ENCODE results near the gene STAT3. TPM values are rescaled to one million over a fixed set of nuclear protein-coding genes. Genes with fewer than 3 reads are reported as not detected.

The STAT3 gene
- total and polyA plus RNA-seq, 5 donors: 46.9 to 192 (median 102) TPM

GRCh38 chr17:42315402-42316156 lies 72.7 kb downstream of the STAT3 start:
- WGBS: 73% methylated on average over 10 of the region's 10 CpGs
- no peaks in the 10 kb centered on the region for H3K9me3 ChIP-seq (ENCODE audit: control insufficient read depth, low read length)
- ATAC-seq: no peak
- H3K4me3 ChIP-seq (ENCODE audit: low read length): no peak overlapping the region
- H3K27me3 ChIP-seq (ENCODE audit: control insufficient read depth, insufficient read depth): no peaks in the 10 kb centered on the region
- intact Hi-C loops (cut with DNase I): loop anchor here in 1 of 4 donors (5.0 kb wide), 1 partner anchor 87 kb away; no protein-coding TSS in a partner anchor
- DNase-seq: no peak
- H3K4me1 ChIP-seq (ENCODE audit: control insufficient read depth, insufficient read depth, low read length): peaks cover 3% of the 10 kb centered on the region
- H3K27ac ChIP-seq (ENCODE audit: low read length): no peak overlapping the region

GRCh38 chr17:42313773-42314566 lies 74.3 kb downstream of the STAT3 start:
- Histone ChIP-seq H3K4me3 (ENCODE audit: low read length) (no peak overlapping the region), H3K27ac (ENCODE audit: low read length) (peak overlapping the region; percentile 29), H3K27me3 (ENCODE audit: control insufficient read depth, insufficient read depth) (no peaks in the 10 kb centered on the region), H3K4me1 (ENCODE audit: control insufficient read depth, insufficient read depth, low read length) (peaks cover 3% of the 10 kb centered on the region), H3K9me3 (ENCODE audit: control insufficient read depth, low read length) (no peaks in the 10 kb centered on the region)
- intact Hi-C loops (cut with DNase I): loop anchor here in 1 of 4 donors (5.0 kb wide), 1 partner anchor 88 kb away; no protein-coding TSS in a partner anchor
- DNase-seq (no peak), ATAC-seq (peak in 1 of 2 donors; percentile 25)
- 75% methylated on average over 14 of the region's 14 CpGs for WGBS

- Histone ChIP-seq H3K9me3 (ENCODE audit: control insufficient read depth, low read length) (no peaks in the 10 kb centered on the region), H3K27me3 (ENCODE audit: control insufficient read depth, insufficient read depth) (no peaks in the 10 kb centered on the region), H3K4me1 (ENCODE audit: control insufficient read depth, insufficient read depth, low read length) (peaks cover 3% of the 10 kb centered on the region), H3K27ac (ENCODE audit: low read length) (no peak overlapping the region), H3K4me3 (ENCODE audit: low read length) (no peak overlapping the region)
- intact Hi-C loops (cut with DNase I): loop anchor here in 1 of 4 donors (5.0 kb wide), 1 partner anchor 89 kb away; no protein-coding TSS in a partner anchor
- no peak for DNase-seq
- WGBS: 89% methylated on average over 4 of the region's 4 CpGs
- ATAC-seq: no peak
Measured at GRCh38 chr17:42313389-42313772, 74.9 kb downstream of the STAT3 start.

DNA sequence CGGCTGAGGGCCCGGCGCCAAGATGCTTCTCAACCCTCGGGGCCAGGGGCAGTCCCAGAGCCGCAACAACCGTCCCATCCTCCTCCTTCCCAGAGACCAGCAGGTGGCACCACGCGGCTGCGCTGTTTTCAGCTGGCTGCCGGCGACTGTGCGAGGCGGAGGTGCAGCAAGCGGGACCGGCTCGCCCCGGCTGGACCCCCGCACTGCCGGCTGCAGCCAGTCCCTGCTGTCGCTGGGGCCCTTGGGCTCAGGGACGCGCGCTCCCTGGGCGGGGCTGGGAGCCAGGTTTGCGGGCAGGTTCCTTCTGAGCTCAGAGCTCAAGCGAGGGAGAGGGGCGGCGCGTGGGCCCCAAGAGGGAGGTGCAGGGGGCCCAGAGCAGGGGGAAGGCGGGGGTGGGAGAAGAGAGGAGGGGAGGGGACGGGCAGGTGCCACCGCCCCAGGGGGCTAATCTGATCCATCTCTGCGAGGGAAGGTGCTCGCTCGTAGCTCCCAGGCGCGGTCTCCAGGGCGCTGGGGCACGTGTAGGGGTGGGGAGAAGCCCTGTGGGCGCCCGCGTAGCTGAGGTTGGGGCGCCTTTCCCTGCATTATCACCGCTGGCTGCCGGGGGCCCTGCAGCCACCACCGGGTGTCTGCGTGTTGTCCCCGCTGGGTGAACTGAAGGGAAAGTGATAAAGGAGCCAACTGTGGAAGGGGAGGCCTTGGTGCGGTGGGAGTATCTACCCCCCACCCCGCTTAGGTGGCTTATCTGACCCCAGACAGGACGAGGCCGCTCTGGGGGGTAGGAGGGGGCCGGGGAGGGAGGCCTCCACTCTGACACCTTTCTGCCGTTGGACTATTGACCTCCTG lies 75.7 kb downstream of the STAT3 start:
- H3K27me3 ChIP-seq (ENCODE audit: control insufficient read depth, insufficient read depth): no peaks in the 10 kb centered on the region
- peaks cover 3% of the 10 kb centered on the region for H3K4me1 ChIP-seq (ENCODE audit: control insufficient read depth, insufficient read depth, low read length)
- H3K27ac ChIP-seq (ENCODE audit: low read length): no peak overlapping the region
- WGBS: 22% methylated on average over 54 of the region's 54 CpGs
- H3K9me3 ChIP-seq (ENCODE audit: control insufficient read depth, low read length): no peaks in the 10 kb centered on the region
- peak; percentile 79 to 81 for ATAC-seq
- intact Hi-C loops (cut with DNase I): loop anchor here in 1 of 4 donors (5.0 kb wide), 1 partner anchor 90 kb away; no protein-coding TSS in a partner anchor
- peak; percentile 90 to 95 (median 95) for DNase-seq
- no peak overlapping the region for H3K4me3 ChIP-seq (ENCODE audit: low read length)

GRCh38 chr17:42312035-42312284 lies 76.3 kb downstream of the STAT3 start:
- no peak for DNase-seq
- H3K27me3 ChIP-seq (ENCODE audit: control insufficient read depth, insufficient read depth): no peaks in the 10 kb centered on the region
- ATAC-seq: no peak
- H3K27ac ChIP-seq (ENCODE audit: low read length): peak overlapping the region; percentile 19
- H3K4me1 ChIP-seq (ENCODE audit: control insufficient read depth, insufficient read depth, low read length): peaks cover 3% of the 10 kb centered on the region
- intact Hi-C loops (cut with DNase I): loop anchor here in 1 of 4 donors (5.0 kb wide), 1 partner anchor 90 kb away; no protein-coding TSS in a partner anchor
- WGBS: 20% methylated on average over 5 of the region's 5 CpGs
- H3K9me3 ChIP-seq (ENCODE audit: control insufficient read depth, low read length): no peaks in the 10 kb centered on the region
- no peak overlapping the region for H3K4me3 ChIP-seq (ENCODE audit: low read length)

- intact Hi-C loops (cut with DNase I): loop anchor here in 1 of 4 donors (5.0 kb wide), 1 partner anchor 91 kb away; no protein-coding TSS in a partner anchor
- Histone ChIP-seq H3K4me1 (ENCODE audit: control insufficient read depth, insufficient read depth, low read length) (peaks cover 3% of the 10 kb centered on the region), H3K27me3 (ENCODE audit: control insufficient read depth, insufficient read depth) (no peaks in the 10 kb centered on the region), H3K4me3 (ENCODE audit: low read length) (no peak overlapping the region), H3K9me3 (ENCODE audit: control insufficient read depth, low read length) (no peaks in the 10 kb centered on the region), H3K27ac (ENCODE audit: low read length) (peak overlapping the region; percentile 74)
- 50% methylated on average over 19 of the region's 19 CpGs for WGBS
- peak; percentile 91 to 96 (median 94) for DNase-seq
- ATAC-seq: peak; percentile 79 to 90
Measured at GRCh38 chr17:42311240-42312034, 76.8 kb downstream of the STAT3 start.

DNA sequence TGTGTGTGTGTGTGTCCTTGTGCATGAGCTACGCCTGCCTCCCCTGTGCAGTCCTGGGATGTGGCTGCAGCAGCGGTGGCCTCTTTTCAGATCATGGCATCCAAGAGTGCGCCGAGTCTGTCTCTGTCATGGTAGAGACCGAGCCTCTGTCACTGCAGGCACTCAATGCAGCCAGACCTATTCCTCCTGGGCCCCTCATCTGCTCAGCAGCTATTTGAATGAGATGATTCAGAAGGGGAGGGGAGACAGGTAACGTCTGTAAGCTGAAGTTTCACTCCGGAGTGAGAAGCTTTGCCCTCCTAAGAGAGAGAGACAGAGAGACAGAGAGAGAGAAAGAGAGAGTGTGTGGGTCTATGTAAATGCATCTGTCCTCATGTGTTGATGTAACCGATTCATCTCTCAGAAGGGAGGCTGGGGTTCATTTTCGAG lies 77.4 kb downstream of the STAT3 start:
- Histone ChIP-seq H3K27ac (ENCODE audit: low read length) (peak overlapping the region; percentile 74), H3K27me3 (ENCODE audit: control insufficient read depth, insufficient read depth) (no peaks in the 10 kb centered on the region), H3K4me1 (ENCODE audit: control insufficient read depth, insufficient read depth, low read length) (peaks cover 3% of the 10 kb centered on the region), H3K4me3 (ENCODE audit: low read length) (no peak overlapping the region), H3K9me3 (ENCODE audit: control insufficient read depth, low read length) (no peaks in the 10 kb centered on the region)
- intact Hi-C loops (cut with DNase I): loop anchor here in 1 of 4 donors (5.0 kb wide), 1 partner anchor 92 kb away; no protein-coding TSS in a partner anchor
- no peak for ATAC-seq
- DNase-seq: no peak
- 68% methylated on average over 9 of the region's 9 CpGs for WGBS

GRCh38 chr17:42309986-42310786 lies 78.1 kb downstream of the STAT3 start:
- DNase-seq (peak in 1 of 3 donors; percentile 53), ATAC-seq (no peak)
- intact Hi-C loops (cut with DNase I): loop anchor here in 2 of 4 donors (5.0 kb wide), 2 partner anchors 92 to 222 kb away; no protein-coding TSS in a partner anchor
- Histone ChIP-seq H3K27ac (ENCODE audit: low read length) (no peak overlapping the region), H3K4me1 (ENCODE audit: control insufficient read depth, insufficient read depth, low read length) (peaks cover 3% of the 10 kb centered on the region), H3K27me3 (ENCODE audit: control insufficient read depth, insufficient read depth) (no peaks in the 10 kb centered on the region), H3K9me3 (ENCODE audit: control insufficient read depth, low read length) (no peaks in the 10 kb centered on the region), H3K4me3 (ENCODE audit: low read length) (no peak overlapping the region)
- WGBS: 74% methylated on average over 19 of the region's 19 CpGs

GRCh38 chr17:42309142-42309541 lies 79.1 kb downstream of the STAT3 start:
- Histone ChIP-seq H3K27ac (ENCODE audit: low read length) (no peak overlapping the region), H3K27me3 (ENCODE audit: control insufficient read depth, insufficient read depth) (no peaks in the 10 kb centered on the region), H3K9me3 (ENCODE audit: control insufficient read depth, low read length) (no peaks in the 10 kb centered on the region), H3K4me1 (ENCODE audit: control insufficient read depth, insufficient read depth, low read length) (peaks cover 3% of the 10 kb centered on the region), H3K4me3 (ENCODE audit: low read length) (no peak overlapping the region)
- WGBS: 87% methylated on average over 9 of the region's 9 CpGs
- ATAC-seq (no peak), DNase-seq (peak in 1 of 3 donors; percentile 52)
- intact Hi-C loops (cut with DNase I): loop anchor here in 1 of 4 donors (5.0 kb wide), 1 partner anchor 223 kb away; no protein-coding TSS in a partner anchor
